SK-N-DZ (cell line): ENCODE measurements around the gene BICC1.
"Not testable (repeated sequence)": the region's sequence is repeated elsewhere in the genome, so short reads cannot be mapped to it uniquely, and the experiment has no call there.

Experiments used
- DNase-seq: peaks from one replicate; pipeline ENCODE4 v3.0.0-alpha.2; 2015; ENCODE audit warnings: low spot score

Gene BICC1

GRCh38 chr10:58853668-58854067 lies 341.0 kb downstream of the BICC1 start:
- no peak for DNase-seq

GRCh38 chr10:58854811-58855210 lies 342.1 kb downstream of the BICC1 start:
- peak; percentile 83 for DNase-seq

GRCh38 chr10:58856508-58857240 lies 344.0 kb downstream of the BICC1 start:
- no peak for DNase-seq

GRCh38 chr10:58857251-58857805 lies 344.7 kb downstream of the BICC1 start:
- DNase-seq: no peak

- not testable (repeated sequence) for DNase-seq
Observed at GRCh38 chr10:58858123-58858522, 345.5 kb downstream of the BICC1 start.

- no peak for DNase-seq
Observed at GRCh38 chr10:58859526-58859925, 346.9 kb downstream of the BICC1 start.

GRCh38 chr10:58867683-58868082 lies 355.0 kb downstream of the BICC1 start:
- no peak for DNase-seq

- peak; percentile 55 for DNase-seq
Observed at GRCh38 chr10:58868736-58869435, 356.2 kb downstream of the BICC1 start.

- DNase-seq: no peak
Observed at GRCh38 chr10:58870070-58870469, 357.4 kb downstream of the BICC1 start.

- DNase-seq: peak; percentile 45
Observed at GRCh38 chr10:58873161-58873560, 360.5 kb downstream of the BICC1 start.
